Upper lobe of left lung (tissue), 4 donors: ENCODE measurements around the gene CELF5.

Experiments
- CTCF ChIP-seq, 6 experiments: fragments of 450-650 bp in 4 of 6; fragments of 200-600 bp in 2 of 6; sonication (generic) in 2 of 6; IDR thresholded peaks; one replicate each; pipeline ENCODE4 v1.5.1; 2016 to 2019; ENCODE audit warnings: antibody characterized with exemption in 6 of 6
- EP300 ChIP-seq, 4 donors: sonication (generic); formaldehyde crosslinking; IDR thresholded peaks; one replicate each; pipeline ENCODE4 v1.5.1; 2017; ENCODE audit warnings: antibody characterized with exemption in 4 of 4, control low read depth in 2 of 4
- POLR2A ChIP-seq, 4 donors: fragments of 450-650 bp; IDR thresholded peaks; one replicate each; pipeline ENCODE4 v1.5.1; 2016 to 2017; ENCODE audit warnings: antibody characterized with exemption in 4 of 4, mild to moderate bottlenecking in 2 of 4

GRCh38 chr19:3208317-3209207 lies 15.9 kb upstream of the CELF5 start:
- TF ChIP-seq CTCF (IDR thresholded peaks at IDR 0.05) (no peak), POLR2A (IDR thresholded peaks at IDR 0.05) (no peak), EP300 (IDR thresholded peaks at IDR 0.05) (no peak)
